Measurements from ENCODE around the gene STK32B.

The STK32B gene

GRCh38 chr4:5069901-5070300 lies 18.6 kb downstream of the STK32B start:
- DNase-seq: no peak

- no peak for DNase-seq
Measured at GRCh38 chr4:5072948-5073347, 21.7 kb downstream of the STK32B start.

- no peak for DNase-seq
Measured at GRCh38 chr4:5078009-5078408, 26.7 kb downstream of the STK32B start.

- no peak for DNase-seq
Measured at GRCh38 chr4:5079581-5079980, 28.3 kb downstream of the STK32B start.

GRCh38 chr4:5081441-5081999 lies 30.2 kb downstream of the STK32B start:
- DNase-seq: no peak

- no peak for DNase-seq
Measured at GRCh38 chr4:5082376-5082775, 31.1 kb downstream of the STK32B start.

- no peak for DNase-seq
Measured at GRCh38 chr4:5084911-5085475, 33.7 kb downstream of the STK32B start.

- DNase-seq: no peak
Measured at GRCh38 chr4:5086535-5086934, 35.3 kb downstream of the STK32B start.

- DNase-seq: no peak
Measured at GRCh38 chr4:5096261-5096660, 45.0 kb downstream of the STK32B start.

- DNase-seq: no peak
Measured at GRCh38 chr4:5098176-5098575, 46.9 kb downstream of the STK32B start.

GRCh38 chr4:5100336-5100735 lies 49.1 kb downstream of the STK32B start:
- no peak for DNase-seq

- DNase-seq: no peak
Measured at GRCh38 chr4:5100986-5101385, 49.7 kb downstream of the STK32B start.

- no peak for DNase-seq
Measured at GRCh38 chr4:5101571-5101970, 50.3 kb downstream of the STK32B start.

- no peak for DNase-seq
Measured at GRCh38 chr4:5110901-5111300, 59.6 kb downstream of the STK32B start.

GRCh38 chr4:5112333-5113095 lies 61.2 kb downstream of the STK32B start:
- no peak for DNase-seq

GRCh38 chr4:5114950-5115349 lies 63.7 kb downstream of the STK32B start:
- no peak for DNase-seq

- no peak for DNase-seq
Measured at GRCh38 chr4:5118091-5118786, 67.0 kb downstream of the STK32B start.

GRCh38 chr4:5118994-5119835 lies 67.9 kb downstream of the STK32B start:
- DNase-seq: no peak

GRCh38 chr4:5120067-5120466 lies 68.8 kb downstream of the STK32B start:
- no peak for DNase-seq

GRCh38 chr4:5120468-5120867 lies 69.2 kb downstream of the STK32B start:
- no peak for DNase-seq

- DNase-seq: no peak
Measured at GRCh38 chr4:5122114-5122513, 70.8 kb downstream of the STK32B start.

- no peak for DNase-seq
Measured at GRCh38 chr4:5124876-5125275, 73.6 kb downstream of the STK32B start.

All from right kidney (tissue), 1 donor.